HG03064 (cell line): ENCODE data around the gene ITPK1.

Experiments used
- ATAC-seq: cut with Tn5 transposase; IDR thresholded peaks from one replicate; pipeline ENCODE4 v1.9.1; 2021; ENCODE audit warnings: low read depth; ENCODE audit not compliant: unreplicated experiment

The ITPK1 gene

DNA sequence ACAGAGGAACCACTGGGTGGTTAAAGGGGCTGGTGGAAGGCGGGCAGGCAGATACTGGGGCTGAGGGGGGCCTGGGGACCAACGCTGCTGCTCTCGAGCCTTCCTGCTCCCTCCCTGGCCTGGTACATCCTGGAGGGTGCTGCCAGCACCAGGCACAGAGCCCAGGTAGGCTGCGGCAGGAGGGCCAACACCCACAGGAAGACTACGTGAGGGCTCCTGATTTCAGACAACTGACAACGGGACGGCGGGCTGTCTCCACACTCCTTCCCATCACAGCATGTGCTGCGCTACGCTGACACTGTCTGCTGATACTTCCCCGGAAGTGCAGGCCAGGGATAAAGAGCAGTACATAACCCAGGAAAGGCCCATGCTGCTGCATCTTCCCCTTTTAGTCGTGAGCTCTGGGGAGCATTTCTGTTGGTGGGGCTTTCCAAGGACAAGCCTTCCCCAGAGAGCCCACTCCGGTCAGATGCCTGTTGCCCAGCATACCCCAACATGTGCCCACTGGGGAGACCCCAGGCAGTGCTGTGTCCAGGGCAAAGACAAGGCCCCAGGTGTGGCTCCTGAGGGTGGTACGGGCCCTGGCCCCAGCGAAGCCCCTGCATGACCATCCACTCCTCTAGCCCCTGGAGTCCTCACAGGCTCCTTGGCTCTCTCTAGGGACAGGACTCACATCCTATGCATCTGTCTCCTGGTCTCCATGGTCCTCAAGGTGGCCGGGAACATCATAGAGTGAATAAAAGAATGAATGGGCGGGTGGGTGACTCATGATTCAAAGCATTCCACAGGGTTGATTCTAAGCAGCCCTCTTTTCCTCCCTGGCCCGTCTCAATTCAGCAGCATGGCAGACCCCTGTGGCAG lies 154.8 kb downstream of the ITPK1 start:
- no peak for ATAC-seq

DNA sequence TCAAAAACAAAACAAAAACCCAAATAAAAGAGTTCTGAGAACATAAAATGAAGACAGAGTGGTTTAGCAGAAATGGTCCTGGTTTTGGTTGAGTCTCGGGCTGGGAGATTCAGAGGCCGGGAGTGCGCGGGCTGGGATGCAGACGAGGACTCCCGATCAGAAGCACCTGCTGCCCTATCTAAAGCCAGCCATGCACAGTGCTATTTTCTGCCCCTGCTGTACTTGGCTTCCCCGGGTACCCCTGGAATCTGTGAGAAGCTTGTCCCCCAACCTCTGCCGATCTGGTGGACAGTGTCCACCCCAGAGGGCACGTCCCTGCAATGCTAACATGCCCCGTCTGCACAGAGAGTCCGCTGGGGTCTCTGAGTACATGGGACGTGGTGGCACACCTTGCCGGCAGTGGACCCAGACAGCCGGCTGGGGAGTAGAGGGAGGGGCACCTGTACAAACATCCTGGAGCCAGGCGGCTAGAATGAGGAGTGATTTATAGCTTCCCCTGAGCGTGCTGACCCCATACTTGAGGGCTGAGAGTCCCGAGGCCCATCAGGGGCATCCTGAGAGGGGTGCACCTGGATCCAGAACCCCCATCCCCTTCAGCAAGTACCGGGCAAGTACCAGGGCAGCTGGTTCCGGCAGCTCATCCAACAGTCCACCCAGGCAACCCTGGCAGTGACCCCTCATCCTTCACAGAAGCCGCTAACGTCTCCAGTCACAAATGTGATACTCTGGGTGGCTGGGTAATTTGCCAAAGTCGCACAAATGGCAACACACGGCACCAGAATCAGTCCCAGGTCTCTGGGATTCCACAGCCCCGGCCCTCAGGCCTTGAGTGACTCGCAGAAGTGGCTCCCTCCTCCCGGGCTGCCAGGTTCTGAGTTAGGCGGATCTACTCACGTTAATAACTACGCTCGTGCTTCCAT lies 155.7 kb downstream of the ITPK1 start:
- no peak for ATAC-seq

DNA sequence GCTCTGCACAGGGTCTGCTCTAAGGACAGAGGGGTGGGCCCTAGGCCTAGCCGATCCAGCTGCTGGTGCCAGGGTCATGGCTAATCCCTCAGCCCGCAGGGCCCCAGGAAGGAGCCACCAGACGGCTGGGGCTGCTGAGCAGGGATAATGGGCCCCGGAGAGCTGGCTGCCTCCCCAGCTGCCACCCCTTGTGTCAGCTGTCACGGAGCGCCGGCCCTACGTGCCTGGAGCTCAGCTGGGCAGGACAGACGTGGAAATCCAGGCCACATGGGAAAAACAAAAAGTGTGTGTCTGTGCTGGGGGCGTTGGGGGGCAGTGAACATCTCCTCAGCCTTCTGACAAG lies 156.6 kb downstream of the ITPK1 start:
- ATAC-seq: no peak

GRCh38 chr14:92958373-92959188 lies 157.1 kb downstream of the ITPK1 start:
- no peak for ATAC-seq

DNA sequence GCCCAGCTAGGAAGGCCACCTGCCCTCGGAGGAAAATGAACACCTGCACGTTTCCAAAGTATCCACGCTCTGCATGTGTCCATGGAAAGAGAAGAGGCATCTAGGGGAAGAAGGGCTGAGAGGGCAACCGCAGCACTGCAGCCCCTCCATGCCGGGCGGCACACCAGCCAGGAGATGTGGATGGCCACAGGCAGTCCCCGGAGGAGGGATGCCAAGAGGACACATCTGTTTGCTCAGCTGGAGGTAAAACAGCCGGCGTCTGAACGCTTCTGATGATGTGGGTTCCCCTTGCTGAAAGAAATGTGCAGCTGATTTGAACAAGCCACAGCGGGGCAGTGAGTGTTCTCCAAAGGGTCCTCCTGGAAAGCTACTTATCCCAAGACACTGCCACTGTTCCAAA lies 158.8 kb downstream of the ITPK1 start:
- ATAC-seq: no peak

DNA sequence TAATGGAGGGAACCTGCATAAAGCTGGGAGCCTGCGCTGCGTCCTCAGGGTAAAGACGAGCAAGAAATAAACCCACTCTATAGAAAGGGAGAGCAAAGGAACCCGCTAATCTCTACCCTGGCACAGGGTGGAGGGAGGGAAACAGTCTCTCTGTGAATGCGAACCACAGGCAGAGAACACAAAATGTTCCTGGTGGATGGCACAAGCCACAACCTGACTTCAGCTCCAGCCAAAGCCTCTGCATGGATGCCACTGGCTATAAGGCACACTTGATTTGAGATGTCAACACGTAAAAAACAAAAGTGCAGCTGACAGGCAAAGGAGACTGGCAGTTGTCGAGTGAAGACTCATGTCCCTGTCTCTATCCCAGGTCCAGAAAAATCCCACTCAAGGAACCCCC lies 160.3 kb downstream of the ITPK1 start:
- no peak for ATAC-seq

- no peak for ATAC-seq
Observed at GRCh38 chr14:92954933-92955332, 160.8 kb downstream of the ITPK1 start.

- no peak for ATAC-seq
Observed at GRCh38 chr14:92953526-92953925, 162.2 kb downstream of the ITPK1 start.

- ATAC-seq: no peak
Observed at GRCh38 chr14:92952481-92953298, 163.0 kb downstream of the ITPK1 start.

DNA sequence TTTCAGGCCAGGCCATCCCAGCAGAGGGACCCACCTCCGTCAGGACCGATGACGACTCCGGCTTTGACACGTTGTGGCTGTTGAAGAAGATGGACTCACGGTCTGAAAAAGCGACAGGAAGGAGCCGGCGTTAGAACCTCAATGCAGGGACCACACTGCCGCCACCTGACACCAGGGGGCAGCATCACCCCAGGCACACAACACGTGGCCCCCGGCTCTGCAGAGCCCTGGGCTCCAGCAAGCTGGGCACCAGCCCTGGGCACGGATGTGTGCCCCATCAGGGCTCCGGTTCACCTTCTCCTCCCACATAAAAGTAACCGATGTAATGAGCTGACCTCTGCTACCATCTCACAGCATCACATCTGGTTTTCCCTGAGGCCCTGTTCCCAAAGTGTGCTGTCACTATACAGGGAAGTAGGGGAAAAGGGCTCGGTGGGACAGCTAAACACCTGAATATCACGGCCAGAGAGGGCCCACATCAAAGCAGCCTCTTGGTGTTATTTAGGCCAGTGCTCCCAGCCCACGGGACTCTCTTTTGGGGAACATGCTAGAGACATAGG lies 163.7 kb downstream of the ITPK1 start:
- ATAC-seq: no peak

GRCh38 chr14:92951261-92951660 lies 164.5 kb downstream of the ITPK1 start:
- ATAC-seq: no peak

GRCh38 chr14:92950773-92951172 lies 165.0 kb downstream of the ITPK1 start:
- ATAC-seq: no peak

GRCh38 chr14:92950193-92950540 lies 165.6 kb downstream of the ITPK1 start:
- no peak for ATAC-seq

DNA sequence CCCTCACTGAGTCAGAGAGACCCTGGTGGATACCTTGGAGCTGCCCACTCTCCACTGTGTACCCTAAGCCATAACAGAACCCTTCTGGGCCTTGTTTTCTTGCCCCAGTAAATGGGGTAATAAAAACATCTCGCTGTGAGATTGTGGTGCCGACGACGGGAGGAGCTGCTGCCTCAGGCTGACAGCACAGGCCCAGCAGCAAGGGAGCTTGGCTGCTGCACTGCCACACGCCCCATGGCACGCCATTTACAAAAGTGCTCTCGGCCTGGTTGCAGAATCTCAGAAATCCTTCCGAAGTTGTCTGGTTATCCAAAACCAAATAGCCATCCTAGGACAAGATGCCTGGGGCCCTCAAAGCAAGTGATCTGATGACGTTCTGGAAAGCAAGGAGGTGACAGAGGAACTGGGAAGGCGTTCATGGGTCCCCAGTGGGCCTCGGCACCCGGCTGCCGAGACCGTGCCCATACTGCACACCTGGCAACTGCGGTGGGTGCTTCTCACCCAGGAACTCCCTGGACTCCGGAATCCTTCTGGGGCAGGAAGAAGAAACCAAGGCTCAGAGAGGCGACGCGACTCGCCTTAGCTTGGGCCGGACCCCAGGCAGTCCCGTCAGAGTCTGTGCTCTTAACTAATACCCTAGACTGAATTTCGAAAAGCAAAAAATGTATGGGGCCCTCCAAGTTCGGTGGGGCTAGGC lies 166.1 kb downstream of the ITPK1 start:
- no peak for ATAC-seq

GRCh38 chr14:92948647-92949046 lies 167.1 kb downstream of the ITPK1 start:
- ATAC-seq: no peak

DNA sequence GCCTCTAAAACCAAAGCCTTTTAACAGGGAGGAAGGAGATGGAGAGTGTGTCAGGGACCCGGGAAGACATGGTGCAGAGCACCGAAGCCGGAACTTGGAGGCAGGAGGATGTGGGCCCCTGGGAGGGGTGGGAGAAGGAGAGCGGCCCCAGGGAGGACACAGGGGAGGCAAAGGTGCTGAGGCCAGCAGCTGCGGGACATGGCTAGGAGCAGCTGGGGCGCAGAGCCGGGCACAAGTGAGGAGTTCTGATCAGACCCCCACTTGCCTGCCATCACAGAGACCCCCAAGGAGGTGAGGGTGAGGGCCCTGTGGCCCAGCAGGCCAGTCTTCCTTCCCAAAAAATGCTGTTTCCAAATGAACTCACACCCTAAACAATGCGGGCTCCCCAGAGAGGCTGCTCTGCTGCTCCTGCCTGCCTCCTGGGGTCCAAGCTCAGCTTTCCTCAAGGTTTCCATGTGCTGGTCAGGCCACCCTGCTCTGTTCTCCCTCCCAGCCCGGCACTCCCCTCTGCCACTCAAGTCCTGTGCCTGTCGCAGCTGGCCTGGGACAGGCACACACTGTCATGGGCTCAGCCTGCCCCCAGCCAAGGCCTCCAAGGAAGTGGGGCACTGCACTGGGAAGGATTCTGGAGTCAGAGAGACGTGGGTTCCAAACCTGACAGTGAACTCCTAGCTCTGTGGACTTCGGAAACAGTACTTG lies 168.7 kb downstream of the ITPK1 start:
- ATAC-seq: no peak

DNA sequence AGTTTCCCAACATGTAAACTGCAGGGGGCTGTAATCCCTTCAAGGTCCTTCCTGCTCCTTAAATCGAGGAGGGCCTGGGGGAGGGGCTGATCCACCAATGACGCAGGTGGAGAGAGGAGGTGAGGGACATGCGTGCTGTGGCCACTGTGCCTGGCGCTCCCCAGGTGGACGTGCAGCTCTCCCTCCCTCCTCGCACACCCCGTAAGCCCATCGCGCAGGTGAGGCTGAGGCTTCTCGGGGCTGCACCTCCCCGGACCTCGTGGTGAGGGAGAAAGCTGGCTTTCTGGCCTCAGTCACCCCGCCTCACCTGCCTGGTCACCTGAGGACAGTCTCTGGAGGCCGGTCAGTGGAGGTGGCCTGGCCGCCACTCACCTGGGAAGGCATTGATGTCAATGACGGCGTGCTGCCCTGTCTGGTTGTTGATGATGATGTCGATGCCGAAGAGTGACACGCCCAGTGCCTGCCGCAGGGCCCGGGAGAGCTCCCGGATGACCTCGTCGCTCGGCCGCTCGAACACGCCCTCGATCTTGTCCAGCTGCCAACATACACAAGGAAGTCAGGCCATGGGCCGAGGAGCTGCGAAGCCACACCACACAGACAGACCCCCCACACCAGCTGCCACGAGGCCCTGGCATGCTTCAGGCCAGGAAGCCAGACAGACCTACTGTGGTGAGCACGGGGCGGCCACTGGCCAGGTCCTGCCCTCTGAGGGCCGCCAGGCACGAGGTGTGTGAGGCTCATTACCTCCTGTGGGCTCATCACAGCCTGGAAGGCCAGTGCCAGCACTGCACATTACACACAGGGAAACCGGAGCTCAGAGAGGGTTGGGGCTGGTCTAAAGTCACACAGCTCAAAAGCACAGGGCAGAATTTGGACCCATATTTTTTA lies 169.5 kb downstream of the ITPK1 start:
- no peak for ATAC-seq

DNA sequence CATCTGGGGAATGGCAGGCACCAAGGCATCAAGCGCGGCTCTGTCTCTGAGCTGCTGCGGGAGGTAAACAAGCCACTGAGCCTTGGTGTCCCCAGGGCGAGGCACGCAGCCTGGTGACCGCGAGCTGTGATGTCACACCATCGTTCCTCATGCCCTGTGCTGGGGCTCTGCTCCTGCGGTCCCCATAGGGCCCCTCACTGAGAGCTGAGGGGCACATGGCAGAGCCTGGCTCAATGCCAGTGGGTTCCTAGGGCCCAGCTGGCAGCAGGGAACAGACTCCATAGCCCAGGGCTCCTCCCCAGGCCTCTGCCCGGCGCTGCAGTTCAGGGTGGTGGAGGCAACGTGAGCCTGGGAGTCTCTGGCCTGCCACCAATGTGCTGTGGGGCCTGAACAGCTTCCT lies 170.2 kb downstream of the ITPK1 start:
- ATAC-seq: no peak
